HPDE6-E6E7 (cell line): ENCODE measurements around the gene ANO1.
A peak's percentile ranks its signal among the peaks of the same experiment; 100 is the strongest.

Experiments
- DNase-seq: peaks from one replicate; pipeline ENCODE4 v3.0.0; 2011; ENCODE audit warnings: missing footprints; ENCODE audit errors: extremely low spot score

ANO1 gene

DNA sequence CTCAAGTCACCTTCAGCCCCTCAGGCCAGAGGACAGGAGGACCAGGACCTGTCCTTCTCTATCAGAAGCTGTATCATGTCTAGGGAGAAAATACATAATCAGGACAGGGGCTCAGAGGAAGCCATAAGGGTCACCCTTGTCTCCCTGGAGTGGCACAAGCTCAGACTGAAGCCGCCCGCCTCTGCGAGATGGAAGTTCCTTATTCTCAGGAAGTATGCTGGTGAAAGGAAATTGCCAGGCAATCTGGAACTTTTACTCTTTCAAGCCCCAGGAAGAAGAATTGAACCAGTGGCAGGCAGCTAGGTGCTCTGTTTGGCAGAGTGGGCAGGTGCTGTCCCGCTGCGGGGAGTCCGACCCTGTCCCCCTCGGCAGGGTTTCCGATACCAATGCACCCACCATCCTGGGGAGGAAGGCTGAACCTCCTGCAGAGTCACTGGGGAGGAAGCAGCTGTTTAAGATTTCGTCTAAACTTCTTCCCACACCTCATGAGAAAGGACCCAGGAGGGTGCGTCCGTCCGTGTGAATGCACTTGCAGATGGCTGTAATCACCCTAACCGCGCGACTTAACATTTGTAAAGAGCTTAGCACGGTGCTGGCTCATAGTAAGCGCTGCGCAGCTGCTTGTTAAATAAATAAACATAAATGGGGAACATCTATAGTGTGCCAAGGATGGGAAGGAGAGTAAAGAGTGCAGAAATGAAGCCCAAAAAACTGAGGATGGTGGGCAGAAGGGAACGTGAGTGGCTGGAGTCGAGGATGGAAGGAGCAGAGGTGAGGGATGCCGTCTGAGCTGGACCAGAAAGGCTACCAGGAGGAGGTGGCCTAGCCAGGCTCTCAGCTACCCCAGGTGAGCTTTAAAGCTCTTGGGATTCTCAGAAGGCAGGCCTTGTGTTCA, 5.0 kb upstream of the ANO1 start:
- no peak for DNase-seq

DNA sequence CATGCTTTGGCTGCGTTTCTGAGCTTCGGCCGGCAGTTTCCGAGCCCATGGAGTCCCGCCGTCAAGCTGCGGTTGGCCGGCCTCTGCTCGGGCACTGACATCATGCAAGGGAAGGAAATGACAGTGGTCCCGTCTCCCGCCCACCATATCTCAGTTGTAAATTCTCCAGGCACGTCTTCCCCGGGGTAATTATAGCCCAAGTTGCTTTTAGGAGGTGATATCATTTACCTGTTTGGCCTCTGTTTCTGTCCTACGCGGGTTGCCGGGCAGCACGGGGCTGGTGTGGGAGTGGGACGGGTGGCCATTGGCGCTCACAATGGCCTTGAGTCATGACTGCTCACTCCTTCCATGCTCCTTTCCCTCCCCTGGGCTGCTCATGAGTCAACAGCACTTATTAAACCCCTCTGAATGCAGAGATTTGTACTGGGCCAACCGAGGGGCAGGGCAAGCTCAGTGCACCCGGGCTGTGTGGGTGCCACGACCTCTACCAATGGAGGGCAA, 4.2 kb upstream of the ANO1 start:
- DNase-seq, result no peak

DNA sequence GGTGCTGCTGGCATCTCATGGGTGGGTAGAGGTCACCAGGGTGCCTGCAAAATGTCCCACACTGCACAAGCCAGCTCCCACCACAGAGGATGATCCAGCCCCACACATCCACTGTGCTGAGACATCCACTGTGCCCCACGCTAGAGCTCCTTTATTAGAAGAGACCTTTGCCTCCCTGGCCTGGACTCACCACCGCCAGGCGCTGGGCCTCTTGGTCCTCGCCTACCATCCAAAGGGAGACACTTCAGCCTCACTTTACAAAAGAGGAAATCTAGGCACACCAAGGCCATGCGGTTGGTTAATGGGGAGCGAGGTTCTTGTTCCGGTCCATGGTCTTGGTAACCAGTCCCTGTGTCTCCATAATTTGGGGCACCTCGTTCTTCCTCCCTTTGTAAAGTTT, 3.4 kb upstream of the ANO1 start:
- DNase-seq, result no peak

DNA sequence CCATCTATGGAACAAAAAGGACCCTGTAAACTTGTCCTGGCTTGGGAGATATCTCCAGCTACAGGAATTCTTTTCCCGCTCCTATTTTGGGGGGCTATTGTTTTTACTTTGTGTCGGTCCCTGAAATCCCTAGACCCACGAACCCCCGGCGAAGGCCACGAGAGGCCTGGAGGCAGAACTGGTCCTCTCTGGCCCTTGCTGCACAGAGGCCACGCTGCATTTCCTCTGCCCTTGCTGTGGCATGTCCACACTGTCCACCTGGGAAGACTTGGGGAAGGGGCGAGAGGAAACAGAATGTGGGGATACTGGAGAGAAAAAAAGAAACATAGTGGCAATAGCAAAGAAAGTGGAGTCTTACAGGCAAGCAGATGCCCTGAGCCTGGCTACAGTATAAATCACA, 2.3 kb upstream of the ANO1 start:
- no peak for DNase-seq

DNA sequence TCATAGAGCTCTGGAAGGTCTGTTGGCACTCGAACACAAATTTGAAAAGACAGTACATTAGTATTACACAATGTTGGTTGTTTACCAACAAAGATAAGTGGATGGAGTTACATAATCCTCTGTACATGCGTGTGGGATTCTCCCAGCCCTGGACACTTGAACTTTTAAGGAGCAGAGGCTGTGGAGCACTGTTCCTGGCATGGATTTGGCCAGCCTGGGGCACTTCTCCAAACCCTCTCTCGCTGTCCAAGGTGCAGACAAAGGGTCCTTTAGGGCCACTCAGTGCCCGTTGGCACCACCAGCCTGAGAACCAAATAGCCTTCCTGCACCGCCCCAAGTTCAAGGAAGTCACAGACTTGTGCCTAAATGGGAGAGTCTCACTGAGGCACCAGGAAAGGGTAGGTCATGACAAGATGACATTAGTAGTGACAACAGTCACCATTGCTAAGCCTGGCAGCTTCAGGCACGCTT, 1.6 kb upstream of the ANO1 start:
- no peak for DNase-seq

DNA sequence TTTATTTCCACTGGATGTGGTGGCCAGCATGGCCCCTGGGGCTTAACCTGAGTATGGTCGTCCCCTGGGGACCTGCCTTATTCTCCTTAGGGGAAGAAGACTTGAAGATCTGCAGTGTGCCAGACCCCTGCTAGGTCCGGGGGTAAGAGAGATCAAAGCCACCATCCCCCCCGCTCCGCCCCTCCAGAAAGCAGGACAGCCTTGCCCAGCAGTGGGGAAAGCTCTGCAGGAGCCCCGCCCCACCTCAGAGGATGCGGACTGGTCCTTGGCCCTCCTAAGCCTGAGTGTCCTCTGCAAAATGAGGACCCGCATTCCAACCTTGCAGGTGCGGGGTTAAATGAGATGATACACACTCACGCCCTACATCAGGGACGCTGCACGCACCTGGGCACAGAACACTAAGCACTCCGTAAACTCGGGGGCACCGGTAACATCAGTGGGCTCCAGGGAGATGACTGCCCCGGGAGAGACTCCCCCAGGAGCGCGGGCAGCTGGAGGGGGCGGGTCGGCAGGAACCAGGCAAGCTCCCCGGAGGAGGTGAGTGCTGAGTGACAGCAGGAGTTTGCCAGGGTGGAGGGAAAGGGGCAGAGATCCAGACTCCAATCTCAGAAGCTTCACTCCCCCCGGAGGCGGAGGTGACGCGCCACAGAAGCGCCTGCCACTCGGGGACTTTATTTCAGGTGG, 564 bp upstream of the ANO1 start:
- no peak for DNase-seq

DNA sequence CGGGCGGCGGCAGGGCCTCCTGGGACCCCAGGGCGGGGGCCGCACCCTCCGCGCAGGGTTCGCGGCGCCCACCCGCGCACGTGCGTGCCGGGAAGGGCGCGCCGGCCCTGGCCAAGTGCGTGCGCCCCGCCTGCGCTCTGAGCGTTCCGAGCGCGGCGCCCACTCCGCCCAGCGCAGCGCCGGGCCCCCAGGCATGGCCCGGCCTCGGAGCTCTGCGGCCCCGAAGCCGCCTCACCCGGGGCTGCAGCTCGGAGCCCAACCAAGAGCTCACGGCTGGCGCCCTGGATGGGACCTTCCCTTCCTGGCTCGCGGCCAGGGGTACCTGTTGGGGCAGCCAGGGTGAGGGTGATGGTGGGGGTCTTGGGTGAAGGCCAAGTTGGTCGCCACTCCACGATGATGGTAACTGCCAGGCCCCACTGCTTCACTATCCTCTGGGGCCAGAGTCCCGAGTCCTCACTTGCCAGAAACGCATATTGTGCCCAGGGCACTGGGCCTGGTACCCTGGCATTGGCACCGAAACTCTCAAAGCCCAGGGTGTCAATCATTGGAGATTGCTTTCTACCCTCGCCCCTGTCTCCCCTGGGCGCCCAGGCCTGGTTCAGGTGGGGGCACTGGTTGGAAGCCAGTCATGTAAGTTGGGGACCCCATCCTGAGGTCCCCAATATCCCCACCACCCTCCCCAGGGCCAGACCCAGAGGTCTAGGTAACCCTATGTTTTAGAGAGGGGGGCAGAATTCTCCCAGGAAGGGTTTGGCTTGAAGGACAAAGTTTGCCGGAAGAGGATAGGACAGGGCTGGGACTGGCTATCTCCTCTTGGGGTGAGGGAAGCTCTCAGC, 882 bp downstream of the ANO1 start:
- no peak for DNase-seq

DNA sequence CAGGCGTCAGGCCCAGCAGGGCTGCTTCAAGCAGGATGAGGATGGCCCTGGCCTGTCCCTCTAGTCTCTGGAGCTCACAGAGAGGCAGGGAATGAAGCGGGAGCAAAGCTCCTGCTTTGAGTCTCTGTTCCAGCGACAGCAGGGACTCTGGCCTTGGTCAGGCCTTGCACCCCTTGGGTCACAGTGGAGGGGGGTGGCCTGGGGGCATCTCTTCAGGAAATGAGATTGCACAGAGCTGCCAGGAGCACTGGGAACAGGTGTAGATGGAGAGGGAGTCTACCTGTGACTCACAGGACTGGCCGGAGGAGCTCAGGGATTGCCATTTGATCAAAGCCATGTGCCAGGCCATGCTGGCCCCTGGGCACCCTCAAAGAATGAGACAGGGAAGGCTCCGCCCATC, 1.6 kb downstream of the ANO1 start:
- DNase-seq, result no peak

DNA sequence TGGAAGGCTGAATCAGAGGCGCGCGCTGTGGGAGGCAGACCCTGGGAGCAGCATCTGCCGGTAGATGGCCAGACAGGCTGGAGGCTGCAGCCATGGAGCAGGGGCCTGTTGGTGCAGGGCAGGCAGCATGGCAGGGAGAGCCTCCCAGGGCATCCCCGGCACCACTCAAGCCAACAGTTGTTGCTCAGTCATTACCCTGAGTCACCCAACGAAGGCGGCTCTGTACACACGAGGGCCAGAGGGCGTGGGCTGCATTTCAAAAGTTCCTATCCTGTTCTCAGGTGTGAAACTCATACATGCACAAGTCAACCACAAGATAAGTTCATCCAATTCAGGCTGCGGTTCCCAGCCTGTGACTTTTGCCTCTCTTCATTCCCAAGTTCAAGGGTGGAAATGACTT, 2.6 kb downstream of the ANO1 start:
- DNase-seq, result peak; percentile 94

DNA sequence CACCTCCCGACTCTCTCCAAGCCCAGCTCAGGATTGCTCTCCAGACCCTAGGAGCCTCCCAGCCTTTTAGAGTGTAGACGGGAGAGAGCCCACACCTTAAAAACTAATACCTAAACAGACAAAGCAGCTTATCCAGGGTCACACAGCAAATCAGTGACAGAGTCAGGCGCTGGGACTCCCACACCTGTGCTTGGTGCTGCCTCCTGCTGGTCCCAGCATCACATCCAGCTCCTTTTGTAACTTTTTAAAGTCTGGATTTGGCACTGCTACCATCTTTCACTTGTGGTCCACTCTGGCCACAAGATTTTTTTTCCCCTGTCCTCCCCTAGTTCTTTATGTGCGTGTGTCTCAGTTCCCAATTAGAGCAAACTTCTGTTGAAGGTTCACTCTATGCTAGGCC, 4.7 kb downstream of the ANO1 start:
- no peak for DNase-seq

DNA sequence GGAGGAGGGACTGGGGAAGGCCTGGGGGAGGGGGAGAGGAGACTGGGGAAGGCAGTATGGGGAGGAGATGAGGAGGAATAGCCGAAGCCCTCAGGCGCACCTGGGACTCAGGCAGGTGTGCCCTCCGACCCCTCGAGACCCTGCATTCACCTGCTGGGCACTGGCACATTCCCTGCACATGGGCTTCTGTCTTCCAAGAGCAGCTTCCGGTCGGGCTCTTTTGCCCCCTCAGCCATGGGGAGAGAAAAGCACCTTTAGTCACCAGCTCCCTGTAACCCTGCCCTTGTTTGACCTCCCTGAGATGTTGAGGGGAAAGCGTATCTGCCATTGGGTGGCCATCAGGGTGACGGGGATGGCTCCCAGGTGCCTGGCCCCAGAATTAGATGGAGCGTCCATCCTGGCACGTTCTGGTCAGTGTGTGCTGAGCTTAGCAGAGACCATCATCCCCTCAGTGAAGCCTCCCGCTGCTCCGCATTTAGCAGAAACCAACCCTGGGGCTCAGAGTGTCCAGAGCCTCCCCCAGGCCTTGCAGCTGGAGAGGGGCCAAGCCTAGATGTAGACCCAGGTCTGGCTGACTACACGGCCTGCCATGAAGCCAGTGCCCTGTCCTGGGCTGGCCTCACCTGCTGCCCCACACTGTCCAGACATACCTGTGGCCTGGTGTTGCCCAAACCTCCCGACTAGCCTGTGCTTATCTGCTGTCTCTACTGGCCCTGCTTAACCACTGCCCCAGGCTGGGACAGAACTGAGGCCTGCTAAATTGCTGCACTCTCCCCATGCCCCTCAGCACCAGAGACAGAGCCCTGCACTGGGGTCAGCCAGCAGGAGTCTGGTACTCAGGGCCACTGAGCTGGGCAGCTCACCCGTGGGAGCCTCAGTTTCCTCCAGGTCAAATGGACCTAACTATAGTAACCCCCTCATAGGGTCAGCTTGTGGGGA, 6.2 kb downstream of the ANO1 start:
- no peak for DNase-seq

DNA sequence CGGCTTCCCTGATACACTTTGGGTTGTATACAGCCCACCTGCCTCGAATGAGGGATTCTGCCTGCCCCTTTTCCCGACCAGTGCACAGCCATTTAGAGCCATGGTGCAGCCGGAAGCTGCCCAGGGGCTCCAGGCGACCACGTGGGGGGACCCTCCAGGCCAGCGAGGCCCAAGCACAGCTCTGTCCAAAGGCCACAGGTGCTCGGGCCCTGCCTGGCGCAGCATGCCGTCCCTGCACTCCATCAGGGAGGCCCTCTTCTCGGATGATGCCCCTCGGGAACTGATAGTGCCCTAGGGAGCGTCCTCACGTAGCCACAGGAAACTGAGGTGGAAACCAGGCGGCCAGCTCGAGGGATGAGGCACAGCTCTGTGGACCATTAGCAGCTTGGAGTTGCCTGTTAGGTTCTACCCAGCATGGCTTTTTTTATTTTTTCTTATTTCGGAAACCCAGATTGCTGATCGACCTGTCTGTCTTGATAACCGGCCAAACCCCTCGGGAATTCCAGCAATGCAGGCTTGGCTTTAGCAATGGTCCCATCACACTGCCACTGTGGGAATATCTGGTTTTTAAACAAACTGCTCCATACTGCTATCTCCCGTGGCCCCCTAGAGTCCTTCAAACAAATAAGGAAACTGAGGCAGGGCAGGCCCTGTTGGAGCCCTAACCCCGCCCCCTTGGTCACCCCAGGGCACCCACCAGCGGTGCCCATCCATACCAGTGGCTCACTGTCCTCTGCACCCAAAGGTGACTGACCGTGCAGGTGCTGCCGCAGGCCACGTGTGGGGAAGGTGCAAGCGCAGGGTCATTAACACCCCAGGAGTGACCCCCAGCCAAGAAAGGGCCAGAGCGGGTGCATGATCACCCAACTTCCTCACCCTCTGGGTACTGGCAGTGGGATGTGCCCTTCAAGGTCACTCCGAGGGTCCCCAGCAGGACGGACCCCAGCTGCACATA, 8.0 kb downstream of the ANO1 start:
- DNase-seq, result no peak

DNA sequence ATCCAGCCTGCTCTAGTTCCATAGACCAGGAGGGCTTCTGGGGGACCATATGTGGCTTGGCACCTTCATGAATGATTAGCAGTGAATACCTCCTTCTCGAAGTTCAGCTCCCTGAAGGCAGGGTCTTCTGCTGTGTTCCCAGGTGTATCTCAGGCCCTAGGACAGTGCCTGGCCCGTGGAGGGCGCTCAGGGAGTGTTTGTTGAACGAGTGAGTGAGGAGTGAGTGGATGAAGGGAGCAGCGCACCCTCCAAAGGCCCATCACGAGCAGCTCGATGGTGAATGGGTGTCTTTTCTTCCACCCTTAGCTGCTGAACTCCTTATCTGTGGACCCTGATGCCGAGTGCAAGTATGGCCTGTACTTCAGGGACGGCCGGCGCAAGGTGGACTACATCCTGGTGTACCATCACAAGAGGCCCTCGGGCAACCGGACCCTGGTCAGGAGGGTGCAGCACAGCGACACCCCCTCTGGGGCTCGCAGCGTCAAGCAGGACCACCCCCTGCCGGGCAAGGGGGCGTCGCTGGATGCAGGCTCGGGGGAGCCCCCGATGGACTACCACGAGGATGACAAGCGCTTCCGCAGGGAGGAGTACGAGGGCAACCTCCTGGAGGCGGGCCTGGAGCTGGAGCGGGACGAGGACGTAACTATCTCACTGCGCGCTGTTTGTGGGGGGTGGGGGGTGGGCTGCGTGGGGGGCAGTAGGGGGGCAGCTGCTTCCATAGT, 9.5 kb downstream of the ANO1 start:
- no peak for DNase-seq

DNA sequence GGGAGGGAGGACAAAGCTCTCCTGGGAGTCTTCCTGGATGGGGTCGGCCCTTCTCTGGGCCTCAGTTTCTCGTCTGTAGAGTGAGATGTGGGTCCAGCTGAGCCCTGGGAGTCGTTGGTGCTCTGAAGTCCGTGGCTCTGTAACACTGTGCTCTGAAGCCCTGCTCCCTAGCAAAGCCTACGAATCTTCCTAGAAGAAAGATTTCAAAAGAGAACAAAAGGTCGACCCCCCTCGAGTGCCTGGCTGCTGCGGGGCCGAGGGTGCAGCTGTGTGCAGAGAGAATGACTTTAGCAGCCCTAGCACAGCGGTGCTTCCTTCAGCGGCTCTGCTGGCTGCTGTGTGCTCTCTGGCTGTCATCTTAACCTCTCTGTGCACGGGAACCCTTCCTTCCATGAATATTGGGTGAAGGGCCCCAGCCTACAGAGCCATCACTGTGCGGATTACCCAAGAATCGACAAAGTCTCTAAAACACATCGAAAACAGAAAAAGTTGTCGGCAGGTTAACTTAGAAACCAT, 10.7 kb downstream of the ANO1 start:
- DNase-seq, result no peak

DNA sequence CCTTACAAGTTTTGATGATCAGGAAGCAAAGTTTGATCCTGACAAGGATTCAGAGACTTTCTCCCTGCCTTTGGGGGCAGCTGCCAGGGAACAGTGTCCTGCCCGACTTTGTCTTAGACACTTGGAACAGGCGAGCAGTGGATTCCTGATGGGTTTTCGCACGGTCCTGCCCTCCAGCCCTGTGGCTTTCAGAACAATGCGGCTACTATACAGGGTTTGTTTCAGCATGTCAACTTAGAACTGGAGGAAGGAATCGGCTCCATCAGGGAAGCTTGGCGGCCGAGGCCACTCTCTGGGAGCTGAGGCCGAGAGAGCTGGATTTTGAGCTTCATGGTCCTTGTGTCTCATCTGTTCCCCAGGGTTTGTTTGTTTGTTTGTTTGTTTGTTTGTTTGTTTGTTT, 11.5 kb downstream of the ANO1 start:
- DNase-seq, result no peak

DNA sequence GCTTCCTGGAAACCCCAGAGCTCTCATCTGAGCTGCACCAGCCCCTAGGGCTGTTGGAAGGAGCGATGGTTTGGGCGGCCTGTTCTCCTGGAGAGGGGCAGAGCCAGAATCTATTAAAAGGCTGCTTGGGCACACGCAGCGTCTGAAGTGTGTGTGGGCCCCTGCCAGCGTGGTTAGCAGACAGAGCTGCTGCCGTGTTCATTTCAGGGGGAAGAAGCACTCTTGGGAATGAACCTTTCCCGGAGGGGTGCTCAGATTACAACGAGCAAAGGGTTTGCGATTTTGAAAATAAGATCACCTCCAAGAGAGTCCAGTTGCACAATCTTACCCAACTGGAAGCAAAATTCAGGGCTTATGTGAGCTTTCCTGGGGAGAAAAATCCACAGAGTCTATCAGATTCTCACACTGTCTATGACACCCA, 12.9 kb downstream of the ANO1 start:
- no peak for DNase-seq

DNA sequence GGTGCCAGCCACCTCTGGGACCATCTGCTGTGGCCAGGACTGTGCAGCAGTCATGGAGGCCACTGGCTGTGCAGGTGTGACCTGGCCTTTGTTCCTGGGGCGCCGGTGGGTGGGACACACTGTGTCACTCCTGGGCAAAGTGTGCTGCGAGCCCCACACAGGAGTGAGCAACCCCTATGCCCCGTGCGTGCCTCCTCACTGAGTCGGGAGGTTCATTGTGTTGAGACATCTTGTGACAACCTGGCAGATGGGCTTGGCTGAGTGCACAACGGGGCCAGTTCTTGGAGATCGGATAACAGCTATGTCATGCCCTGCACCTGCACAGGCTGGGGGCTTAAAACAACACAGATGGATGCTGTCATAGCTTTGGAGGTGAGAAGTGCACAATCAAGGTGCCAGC, 13.5 kb downstream of the ANO1 start:
- DNase-seq, result no peak

DNA sequence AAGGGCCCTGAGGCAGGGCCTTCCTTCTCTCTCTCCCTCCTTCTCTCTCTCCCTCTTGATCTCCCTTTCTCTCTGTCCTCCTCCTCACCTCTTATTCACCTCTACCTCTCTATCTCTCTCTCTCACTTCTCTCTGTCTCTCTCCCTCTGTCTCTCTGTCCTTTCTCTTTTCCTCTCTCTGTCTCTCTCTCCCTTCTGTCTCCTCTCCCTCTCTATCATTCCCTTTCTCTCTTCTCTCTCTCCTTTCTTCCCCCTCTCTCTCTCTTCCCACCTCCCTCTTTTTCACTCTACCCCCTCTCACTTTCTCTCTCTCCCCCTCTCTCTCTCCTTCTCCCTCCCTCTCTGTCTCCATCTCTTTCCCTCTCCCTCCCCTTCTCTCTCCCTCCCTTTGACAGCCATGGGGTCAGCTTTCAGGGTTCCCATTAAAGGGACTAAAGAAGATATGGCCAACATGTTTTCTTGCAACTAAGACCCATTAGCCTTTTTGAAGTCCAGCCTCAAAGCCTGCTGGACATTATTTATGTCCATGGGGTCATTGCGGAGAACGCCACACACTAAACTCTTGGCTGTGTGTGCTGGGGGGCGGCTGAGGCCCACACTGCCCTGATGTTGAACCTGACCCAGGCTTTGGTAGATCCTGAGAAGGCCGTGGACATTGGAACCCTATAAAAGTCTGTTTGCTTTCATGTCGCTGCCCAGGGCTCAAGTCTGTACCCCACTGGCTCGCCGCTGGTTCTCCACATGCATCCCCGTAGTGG, 15.0 kb downstream of the ANO1 start:
- DNase-seq, result no peak
